Testis (tissue), 3 donors: ENCODE measurements around the gene SLC17A3. TPM values are rescaled to one million over a fixed set of nuclear protein-coding genes. Genes with fewer than 3 reads are reported as not detected.

Experiments
- DNase-seq: peaks from one replicate; pipeline ENCODE4 v3.0.0-alpha.2; 2019
- H3K27ac ChIP-seq, 2 donors: fragments of 200-600 bp; sonication (generic); one replicate each; pipeline ENCODE4 v1.5.1; 2019
- H3K27me3 ChIP-seq: fragments of 200-600 bp; sonication (generic); one replicate; pipeline ENCODE4 v1.5.1; 2019
- H3K36me3 ChIP-seq: fragments of 200-600 bp; sonication (generic); one replicate; pipeline ENCODE4 v1.5.1; 2017; ENCODE audit warnings: low read depth; ENCODE audit errors: missing control alignments
- H3K4me1 ChIP-seq: fragments of 200-600 bp; sonication (generic); one replicate; pipeline ENCODE4 v1.5.1; 2019
- H3K4me3 ChIP-seq, 2 donors: fragments of 200-600 bp; sonication (generic); one replicate each; pipeline ENCODE4 v1.5.1; 2017 to 2019
- H3K9me3 ChIP-seq: fragments of 200-600 bp; sonication (generic); one replicate; pipeline ENCODE4 v1.5.1; 2017
- POLR2A ChIP-seq: fragments of 450-650 bp; IDR thresholded peaks from one replicate; pipeline ENCODE4 v1.6.1; 2017; ENCODE audit warnings: antibody characterized with exemption, mild to moderate bottlenecking, moderate library complexity
- WGBS, 2 donors: methylation state at CpG; one replicate each; pipeline ENCODE4 v1.1.5; 2018; 5-methylcytosine and 5-hydroxymethylcytosine counted together
- intact Hi-C: fragments of 100-400 bp; cut with DNase I; formaldehyde crosslinking; loops from one replicate; pipeline ENCODE4 v1.15.1; 2023; ENCODE audit warnings: low total_unique reads
- polyA plus RNA-seq: library from polyadenylated mRNA; stranded (reverse); fragments of 350-450 nt; fragmentation: Illumina TruSeq; extraction: RNeasy Lipid Tissue Mini Kit (QIAGEN cat#74804); gene quantifications from one replicate; pipeline ENCODE4 v1.2.3, GENCODE V29; 2014; ENCODE audit warnings: low read depth, low replicate concordance; ENCODE audit not compliant: insufficient read depth
- total RNA-seq, 2 donors: library from RNA; depleted of rRNA; stranded (reverse); fragments of >200 nt; gene quantifications; one replicate each; pipeline ENCODE4 v1.2.3, GENCODE V29; 2016
- TF ChIP-seq, protein P1 (sequence below), 3 experiments: fragments of 450-650 bp in 2 of 3; fragments of 200-600 bp in 1 of 3; sonication (generic) in 1 of 3; IDR thresholded peaks; one replicate each; pipeline ENCODE4 v1.5.1; 2016 to 2019; ENCODE audit warnings: antibody characterized with exemption in 3 of 3, mild to moderate bottlenecking in 2 of 3, moderate library complexity in 1 of 3

Gene SLC17A3
- total and polyA plus RNA-seq, 3 donors from 2014 or later = 0.61 to 0.68 TPM; not detected in 1

- Histone ChIP-seq H3K4me1 (no peaks in the 10 kb centered on the region), H3K9me3 (no peaks in the 10 kb centered on the region), H3K4me3 (no peak overlapping the region), H3K27me3 (no peaks in the 10 kb centered on the region), H3K36me3 (no peaks in the 10 kb centered on the region), H3K27ac (no peak overlapping the region)
- TF ChIP-seq POLR2A = no peak
- TF ChIP-seq, protein P1, sequence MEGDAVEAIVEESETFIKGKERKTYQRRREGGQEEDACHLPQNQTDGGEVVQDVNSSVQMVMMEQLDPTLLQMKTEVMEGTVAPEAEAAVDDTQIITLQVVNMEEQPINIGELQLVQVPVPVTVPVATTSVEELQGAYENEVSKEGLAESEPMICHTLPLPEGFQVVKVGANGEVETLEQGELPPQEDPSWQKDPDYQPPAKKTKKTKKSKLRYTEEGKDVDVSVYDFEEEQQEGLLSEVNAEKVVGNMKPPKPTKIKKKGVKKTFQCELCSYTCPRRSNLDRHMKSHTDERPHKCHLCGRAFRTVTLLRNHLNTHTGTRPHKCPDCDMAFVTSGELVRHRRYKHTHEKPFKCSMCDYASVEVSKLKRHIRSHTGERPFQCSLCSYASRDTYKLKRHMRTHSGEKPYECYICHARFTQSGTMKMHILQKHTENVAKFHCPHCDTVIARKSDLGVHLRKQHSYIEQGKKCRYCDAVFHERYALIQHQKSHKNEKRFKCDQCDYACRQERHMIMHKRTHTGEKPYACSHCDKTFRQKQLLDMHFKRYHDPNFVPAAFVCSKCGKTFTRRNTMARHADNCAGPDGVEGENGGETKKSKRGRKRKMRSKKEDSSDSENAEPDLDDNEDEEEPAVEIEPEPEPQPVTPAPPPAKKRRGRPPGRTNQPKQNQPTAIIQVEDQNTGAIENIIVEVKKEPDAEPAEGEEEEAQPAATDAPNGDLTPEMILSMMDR (IDR thresholded peaks at IDR 0.05) = no peak
- DNase-seq = no peak
- intact Hi-C loops = no loop called here
Measured at GRCh38 chr6:25892877-25893276, 18.8 kb upstream of the SLC17A3 start.

- intact Hi-C loops = no loop called here
- H3K27me3 ChIP-seq = no peaks in the 10 kb centered on the region
- no peaks in the 10 kb centered on the region for H3K9me3 ChIP-seq
- H3K4me1 ChIP-seq = no peaks in the 10 kb centered on the region
- H3K36me3 ChIP-seq = no peaks in the 10 kb centered on the region
- 57% methylated on average over 5 of the region's 5 CpGs for WGBS, 2 donors
- H3K4me3 ChIP-seq = no peak overlapping the region
- H3K27ac ChIP-seq = no peak overlapping the region
- peak; percentile 49 for DNase-seq
- TF ChIP-seq, protein P1 (IDR thresholded peaks at IDR 0.05) = peak; percentile 35 to 62 (median 45)
- no peak for TF ChIP-seq POLR2A
Measured at GRCh38 chr6:25889877-25890853, 16.1 kb upstream of the SLC17A3 start.

DNA sequence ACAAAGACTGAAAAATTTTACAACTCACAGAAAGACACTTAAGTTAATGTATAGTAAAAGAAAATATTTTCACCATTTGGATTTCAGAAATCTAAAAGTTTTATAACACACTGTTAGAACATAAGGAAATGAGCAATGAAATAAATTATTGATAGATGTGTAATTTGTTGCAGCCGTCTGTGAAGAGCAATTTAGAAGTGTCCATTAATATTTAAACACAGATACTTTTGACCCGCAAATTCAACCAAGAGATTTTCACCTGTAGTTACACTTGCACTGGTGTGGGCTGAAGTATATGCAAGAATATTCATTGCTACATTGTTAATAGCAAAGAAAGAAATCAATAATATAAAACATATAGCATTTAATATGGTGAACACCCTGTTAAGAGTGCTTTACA is 14.6 kb upstream of the SLC17A3 start:
- Histone ChIP-seq H3K36me3 (no peaks in the 10 kb centered on the region), H3K4me1 (no peaks in the 10 kb centered on the region), H3K4me3 (no peak overlapping the region), H3K27me3 (no peaks in the 10 kb centered on the region), H3K27ac (no peak overlapping the region), H3K9me3 (no peaks in the 10 kb centered on the region)
- intact Hi-C loops = no loop called here
- DNase-seq = no peak
- WGBS, 2 donors = 77 to 89% methylated on average over 2 of the region's 2 CpGs
- TF ChIP-seq POLR2A = no peak
- TF ChIP-seq, protein P1 (IDR thresholded peaks at IDR 0.05) = no peak

GRCh38 chr6:25886066-25886465 is 12.0 kb upstream of the SLC17A3 start:
- intact Hi-C loops = no loop called here
- 89 to 96% methylated on average over 2 of the region's 2 CpGs for WGBS, 2 donors
- H3K9me3 ChIP-seq = no peaks in the 10 kb centered on the region
- H3K27ac ChIP-seq = no peak overlapping the region
- DNase-seq = no peak
- no peak overlapping the region for H3K4me3 ChIP-seq
- H3K36me3 ChIP-seq = no peaks in the 10 kb centered on the region
- TF ChIP-seq POLR2A = no peak
- TF ChIP-seq, protein P1 (IDR thresholded peaks at IDR 0.05) = no peak
- no peaks in the 10 kb centered on the region for H3K4me1 ChIP-seq
- H3K27me3 ChIP-seq = no peaks in the 10 kb centered on the region

DNA sequence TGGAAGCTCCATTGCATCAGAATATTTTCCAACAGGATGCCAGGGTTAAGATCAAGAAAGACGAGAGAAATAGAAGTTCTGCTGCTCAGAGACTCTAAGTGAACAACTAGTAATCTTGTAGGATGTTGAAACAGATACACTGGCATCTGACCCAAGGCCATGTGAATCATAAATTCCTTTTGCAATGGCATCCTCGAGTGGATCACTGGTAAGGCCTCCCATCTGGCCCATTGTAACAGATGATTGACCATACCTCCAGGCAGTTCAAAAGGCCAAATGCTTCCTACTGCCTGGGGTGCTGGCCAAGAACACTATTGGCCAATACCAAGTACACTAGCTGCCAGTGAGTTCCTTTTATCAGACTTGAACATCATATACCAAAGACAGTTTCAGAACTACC is 9.9 kb upstream of the SLC17A3 start:
- no peaks in the 10 kb centered on the region for H3K4me1 ChIP-seq
- TF ChIP-seq, protein P1 (IDR thresholded peaks at IDR 0.05) = no peak
- TF ChIP-seq POLR2A = no peak
- no peak overlapping the region for H3K27ac ChIP-seq
- WGBS, 2 donors = 27 to 30% methylated on average over 2 of the region's 2 CpGs
- DNase-seq = no peak
- H3K4me3 ChIP-seq = no peak overlapping the region
- no peaks in the 10 kb centered on the region for H3K36me3 ChIP-seq
- intact Hi-C loops = no loop called here
- no peaks in the 10 kb centered on the region for H3K27me3 ChIP-seq
- H3K9me3 ChIP-seq = no peaks in the 10 kb centered on the region
